Ovary (tissue), 1 donor: Measurements from ENCODE around the gene TBCD.

Experiments
- EP300 ChIP-seq: sonication (generic); formaldehyde crosslinking; IDR thresholded peaks from one replicate; pipeline ENCODE4 v1.6.1; 2017; ENCODE audit warnings: antibody characterized with exemption
- POLR2A ChIP-seq: fragments of 450-650 bp; IDR thresholded peaks from one replicate; pipeline ENCODE4 v1.6.1; 2017; ENCODE audit warnings: antibody characterized with exemption, mild to moderate bottlenecking, moderate library complexity

- TF ChIP-seq POLR2A (no peak), EP300 (no peak)
Observed at GRCh38 chr17:82867763-82868325, 116.0 kb downstream of the TBCD start.
